HepG2 (cell line): ENCODE data around the gene KRTAP1-3. TPM values are rescaled to one million over a fixed set of nuclear protein-coding genes. Genes with fewer than 3 reads are reported as not detected.

Experiments used
- EP300 ChIP-seq, 3 experiments: sonication (generic) in 1 of 3; formaldehyde crosslinking in 1 of 3; IDR thresholded peaks; 2 replicates each; pipeline versions ENCODE4 v1.5.1 to v1.6.1; 2011 to 2020; ENCODE audit warnings: low read depth in 2 of 3, low read length in 2 of 3, borderline replicate concordance in 1 of 3, improper control_type of control experiment in 1 of 3, mild to moderate bottlenecking in 1 of 3, missing genetic modification reagents in 1 of 3, moderate library complexity in 1 of 3
- FOXJ3 ChIP-seq: sonication (generic); formaldehyde crosslinking; IDR thresholded peaks from 2 replicates; pipeline ENCODE4 v1.4.0; 2020; ENCODE audit warnings: missing genetic modification reagents, mild to moderate bottlenecking, borderline replicate concordance
- MXI1 ChIP-seq: IDR thresholded peaks from 3 replicates; pipeline ENCODE4 v1.6.1; 2012; ENCODE audit warnings: low read depth, low read length, inconsistent platforms, borderline replicate concordance
- RFX1 ChIP-seq: fragments of 450-650 bp; IDR thresholded peaks from 2 replicates; pipeline ENCODE4 v1.6.1; 2017
- SMARCE1 ChIP-seq: fragments of 450-650 bp; IDR thresholded peaks from 2 replicates; pipeline ENCODE4 v1.6.1; 2017; ENCODE audit warnings: borderline replicate concordance
- SNAPC2 ChIP-seq: sonication (generic); formaldehyde crosslinking; IDR thresholded peaks from 2 replicates; pipeline ENCODE4 v1.8.1; 2022; ENCODE audit warnings: mild to moderate bottlenecking, missing genetic modification reagents
- SUZ12 ChIP-seq: fragments of 150-350 bp; IDR thresholded peaks from 2 replicates; pipeline ENCODE4 v1.6.1; 2014; ENCODE audit warnings: low read depth, low read length
- ZFP36L1 ChIP-seq: sonication (generic); formaldehyde crosslinking; IDR thresholded peaks from 2 replicates; pipeline ENCODE4 v1.8.0; 2022; ENCODE audit warnings: mild to moderate bottlenecking, missing genetic modification reagents, moderate library complexity
- ZNF670 ChIP-seq: sonication (generic); formaldehyde crosslinking; IDR thresholded peaks from 2 replicates; pipeline ENCODE4 v1.8.0; 2022; ENCODE audit warnings: mild to moderate bottlenecking, missing genetic modification reagents, borderline replicate concordance
- ZNF782 ChIP-seq: sonication (generic); formaldehyde crosslinking; IDR thresholded peaks from 2 replicates; pipeline ENCODE4 v1.4.0; 2020; ENCODE audit warnings: missing genetic modification reagents, mild to moderate bottlenecking, borderline replicate concordance
- ZNF792 ChIP-seq: IDR thresholded peaks from 2 replicates; pipeline ENCODE4 v1.6.1; 2016
- ZSCAN21 ChIP-seq: sonication (generic); formaldehyde crosslinking; IDR thresholded peaks from 2 replicates; pipeline ENCODE4 v1.8.0; 2022; ENCODE audit warnings: mild to moderate bottlenecking, missing genetic modification reagents, moderate library complexity, borderline replicate concordance
- polyA plus RNA-seq, 8 experiments: library from polyadenylated mRNA; depleted of rRNA in 3 of 8; stranded (reverse) in 7 of 8; unstranded in 1 of 8; fragments of >200 nt; fragmentation: Illumina TruSeq in 4 of 8; extraction: Trizol in 4 of 8; gene quantifications; 2 replicates each; pipeline versions ENCODE4 v1.2.1 to v1.2.3, GENCODE V29; 2011 to 2016; ENCODE audit warnings: low read depth in 4 of 8, missing spikeins in 1 of 8, mixed read lengths in 1 of 8; ENCODE audit not compliant: insufficient read depth in 1 of 8
- total RNA-seq, 5 experiments: library from RNA; depleted of rRNA; stranded (reverse); fragments of >200 nt; fragmentation: Illumina TruSeq; extraction: Trizol; gene quantifications; 2 replicates each; pipeline ENCODE4 v1.2.3, GENCODE V29; 2016; ENCODE audit warnings: low read depth in 1 of 5
- TF ChIP-seq, protein P1 (sequence below): sonication (generic); formaldehyde crosslinking; IDR thresholded peaks from 2 replicates; pipeline ENCODE4 v1.4.0; 2020; ENCODE audit warnings: missing genetic modification reagents
- TF ChIP-seq, protein P2 (sequence below): sonication (generic); formaldehyde crosslinking; IDR thresholded peaks from 2 replicates; pipeline ENCODE4 v1.5.1; 2020; ENCODE audit warnings: mild to moderate bottlenecking, missing genetic modification reagents, borderline replicate concordance
- TF ChIP-seq, protein P3 (sequence below): sonication (generic); formaldehyde crosslinking; IDR thresholded peaks from 2 replicates; pipeline ENCODE4 v1.4.0; 2020; ENCODE audit warnings: mild to moderate bottlenecking, missing genetic modification reagents
- TF ChIP-seq, protein P4 (sequence below): sonication (generic); formaldehyde crosslinking; IDR thresholded peaks from 2 replicates; pipeline ENCODE4 v1.8.0; 2022; ENCODE audit warnings: missing genetic modification reagents, mild to moderate bottlenecking, moderate library complexity, borderline replicate concordance
- TF ChIP-seq, protein P5 (sequence below): sonication (generic); formaldehyde crosslinking; IDR thresholded peaks from 2 replicates; pipeline ENCODE4 v1.5.0; 2020; ENCODE audit warnings: mild to moderate bottlenecking, missing genetic modification reagents
- TF ChIP-seq, protein P6 (sequence below): sonication (generic); formaldehyde crosslinking; IDR thresholded peaks from 2 replicates; pipeline ENCODE4 v1.4.0; 2020; ENCODE audit warnings: missing genetic modification reagents, low read depth, mild to moderate bottlenecking, borderline replicate concordance

Gene KRTAP1-3
- total and polyA plus RNA-seq, 2 of the 13 experiments (the other 11 are each of a cell fraction or from before 2014, with no cell fraction given) = not detected

DNA sequence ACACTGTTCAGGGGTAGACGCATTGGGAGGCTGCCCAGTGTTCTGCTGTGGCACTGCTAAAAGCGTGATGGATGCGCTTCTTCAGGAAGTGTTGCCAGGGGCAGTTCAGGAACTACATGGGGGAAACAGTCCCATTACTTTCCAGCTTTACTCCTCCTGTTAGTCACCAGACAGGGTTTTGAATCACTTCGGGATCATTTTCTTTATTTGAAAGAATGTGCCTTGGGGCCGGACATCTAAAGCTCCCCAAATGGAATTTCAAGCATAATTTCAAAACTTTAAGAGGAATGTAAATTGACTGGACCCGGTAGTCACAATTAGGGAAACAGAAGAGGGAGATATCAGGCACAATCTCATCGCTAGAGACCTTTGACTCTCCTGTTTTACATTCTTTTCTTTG is 13.8 kb upstream of the KRTAP1-3 start (continued):
- TF ChIP-seq, protein P1, sequence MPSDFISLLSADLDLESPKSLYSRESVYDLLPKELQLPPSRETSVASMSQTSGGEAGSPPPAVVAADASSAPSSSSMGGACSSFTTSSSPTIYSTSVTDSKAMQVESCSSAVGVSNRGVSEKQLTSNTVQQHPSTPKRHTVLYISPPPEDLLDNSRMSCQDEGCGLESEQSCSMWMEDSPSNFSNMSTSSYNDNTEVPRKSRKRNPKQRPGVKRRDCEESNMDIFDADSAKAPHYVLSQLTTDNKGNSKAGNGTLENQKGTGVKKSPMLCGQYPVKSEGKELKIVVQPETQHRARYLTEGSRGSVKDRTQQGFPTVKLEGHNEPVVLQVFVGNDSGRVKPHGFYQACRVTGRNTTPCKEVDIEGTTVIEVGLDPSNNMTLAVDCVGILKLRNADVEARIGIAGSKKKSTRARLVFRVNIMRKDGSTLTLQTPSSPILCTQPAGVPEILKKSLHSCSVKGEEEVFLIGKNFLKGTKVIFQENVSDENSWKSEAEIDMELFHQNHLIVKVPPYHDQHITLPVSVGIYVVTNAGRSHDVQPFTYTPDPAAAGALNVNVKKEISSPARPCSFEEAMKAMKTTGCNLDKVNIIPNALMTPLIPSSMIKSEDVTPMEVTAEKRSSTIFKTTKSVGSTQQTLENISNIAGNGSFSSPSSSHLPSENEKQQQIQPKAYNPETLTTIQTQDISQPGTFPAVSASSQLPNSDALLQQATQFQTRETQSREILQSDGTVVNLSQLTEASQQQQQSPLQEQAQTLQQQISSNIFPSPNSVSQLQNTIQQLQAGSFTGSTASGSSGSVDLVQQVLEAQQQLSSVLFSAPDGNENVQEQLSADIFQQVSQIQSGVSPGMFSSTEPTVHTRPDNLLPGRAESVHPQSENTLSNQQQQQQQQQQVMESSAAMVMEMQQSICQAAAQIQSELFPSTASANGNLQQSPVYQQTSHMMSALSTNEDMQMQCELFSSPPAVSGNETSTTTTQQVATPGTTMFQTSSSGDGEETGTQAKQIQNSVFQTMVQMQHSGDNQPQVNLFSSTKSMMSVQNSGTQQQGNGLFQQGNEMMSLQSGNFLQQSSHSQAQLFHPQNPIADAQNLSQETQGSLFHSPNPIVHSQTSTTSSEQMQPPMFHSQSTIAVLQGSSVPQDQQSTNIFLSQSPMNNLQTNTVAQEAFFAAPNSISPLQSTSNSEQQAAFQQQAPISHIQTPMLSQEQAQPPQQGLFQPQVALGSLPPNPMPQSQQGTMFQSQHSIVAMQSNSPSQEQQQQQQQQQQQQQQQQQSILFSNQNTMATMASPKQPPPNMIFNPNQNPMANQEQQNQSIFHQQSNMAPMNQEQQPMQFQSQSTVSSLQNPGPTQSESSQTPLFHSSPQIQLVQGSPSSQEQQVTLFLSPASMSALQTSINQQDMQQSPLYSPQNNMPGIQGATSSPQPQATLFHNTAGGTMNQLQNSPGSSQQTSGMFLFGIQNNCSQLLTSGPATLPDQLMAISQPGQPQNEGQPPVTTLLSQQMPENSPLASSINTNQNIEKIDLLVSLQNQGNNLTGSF (CRISPR knock-in tag) = no peak
- TF ChIP-seq RFX1 (0 out of 2 replicates have a peak, but pooled peaks have one; percentile 15), MXI1 (no peak), SUZ12 (no peak), ZNF792 (CRISPR knock-in tag) (no peak), ZSCAN21 (CRISPR knock-in tag) (no peak), SNAPC2 (CRISPR knock-in tag) (no peak), FOXJ3 (CRISPR knock-in tag) (no peak), ZFP36L1 (CRISPR knock-in tag) (no peak), SMARCE1 (no peak), EP300 (IDR thresholded peaks at IDR 0.05; ENCODE audit: low read depth in 2 of 2, low read length in 2 of 2) (peak in 1 of 2 experiments; percentile 18; a peak in 1 of 4 replicates), EP300 (CRISPR knock-in tag; IDR thresholded peaks at IDR 0.05; ENCODE audit: borderline replicate concordance) (no peak), ZNF782 (CRISPR knock-in tag) (no peak), ZNF670 (no peak)
- TF ChIP-seq, protein P2, sequence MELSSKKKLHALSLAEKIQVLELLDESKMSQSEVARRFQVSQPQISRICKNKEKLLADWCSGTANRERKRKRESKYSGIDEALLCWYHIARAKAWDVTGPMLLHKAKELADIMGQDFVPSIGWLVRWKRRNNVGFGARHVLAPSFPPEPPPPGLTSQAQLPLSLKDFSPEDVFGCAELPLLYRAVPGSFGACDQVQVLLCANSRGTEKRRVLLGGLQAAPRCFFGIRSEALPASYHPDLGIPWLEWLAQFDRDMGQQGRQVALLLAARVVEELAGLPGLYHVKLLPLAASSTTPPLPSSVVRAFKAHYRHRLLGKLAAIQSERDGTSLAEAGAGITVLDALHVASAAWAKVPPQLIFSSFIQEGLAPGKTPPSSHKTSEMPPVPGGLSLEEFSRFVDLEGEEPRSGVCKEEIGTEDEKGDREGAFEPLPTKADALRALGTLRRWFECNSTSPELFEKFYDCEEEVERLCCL (CRISPR knock-in tag) = no peak
- TF ChIP-seq, protein P3, sequence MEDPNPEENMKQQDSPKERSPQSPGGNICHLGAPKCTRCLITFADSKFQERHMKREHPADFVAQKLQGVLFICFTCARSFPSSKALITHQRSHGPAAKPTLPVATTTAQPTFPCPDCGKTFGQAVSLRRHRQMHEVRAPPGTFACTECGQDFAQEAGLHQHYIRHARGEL (CRISPR knock-in tag) = no peak
- TF ChIP-seq, protein P4, sequence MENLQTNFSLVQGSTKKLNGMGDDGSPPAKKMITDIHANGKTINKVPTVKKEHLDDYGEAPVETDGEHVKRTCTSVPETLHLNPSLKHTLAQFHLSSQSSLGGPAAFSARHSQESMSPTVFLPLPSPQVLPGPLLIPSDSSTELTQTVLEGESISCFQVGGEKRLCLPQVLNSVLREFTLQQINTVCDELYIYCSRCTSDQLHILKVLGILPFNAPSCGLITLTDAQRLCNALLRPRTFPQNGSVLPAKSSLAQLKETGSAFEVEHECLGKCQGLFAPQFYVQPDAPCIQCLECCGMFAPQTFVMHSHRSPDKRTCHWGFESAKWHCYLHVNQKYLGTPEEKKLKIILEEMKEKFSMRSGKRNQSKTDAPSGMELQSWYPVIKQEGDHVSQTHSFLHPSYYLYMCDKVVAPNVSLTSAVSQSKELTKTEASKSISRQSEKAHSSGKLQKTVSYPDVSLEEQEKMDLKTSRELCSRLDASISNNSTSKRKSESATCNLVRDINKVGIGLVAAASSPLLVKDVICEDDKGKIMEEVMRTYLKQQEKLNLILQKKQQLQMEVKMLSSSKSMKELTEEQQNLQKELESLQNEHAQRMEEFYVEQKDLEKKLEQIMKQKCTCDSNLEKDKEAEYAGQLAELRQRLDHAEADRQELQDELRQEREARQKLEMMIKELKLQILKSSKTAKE = no peak
- TF ChIP-seq, protein P5, sequence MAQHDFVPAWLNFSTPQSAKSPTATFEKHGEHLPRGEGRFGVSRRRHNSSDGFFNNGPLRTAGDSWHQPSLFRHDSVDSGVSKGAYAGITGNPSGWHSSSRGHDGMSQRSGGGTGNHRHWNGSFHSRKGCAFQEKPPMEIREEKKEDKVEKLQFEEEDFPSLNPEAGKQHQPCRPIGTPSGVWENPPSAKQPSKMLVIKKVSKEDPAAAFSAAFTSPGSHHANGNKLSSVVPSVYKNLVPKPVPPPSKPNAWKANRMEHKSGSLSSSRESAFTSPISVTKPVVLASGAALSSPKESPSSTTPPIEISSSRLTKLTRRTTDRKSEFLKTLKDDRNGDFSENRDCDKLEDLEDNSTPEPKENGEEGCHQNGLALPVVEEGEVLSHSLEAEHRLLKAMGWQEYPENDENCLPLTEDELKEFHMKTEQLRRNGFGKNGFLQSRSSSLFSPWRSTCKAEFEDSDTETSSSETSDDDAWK = no peak
- TF ChIP-seq, protein P6, sequence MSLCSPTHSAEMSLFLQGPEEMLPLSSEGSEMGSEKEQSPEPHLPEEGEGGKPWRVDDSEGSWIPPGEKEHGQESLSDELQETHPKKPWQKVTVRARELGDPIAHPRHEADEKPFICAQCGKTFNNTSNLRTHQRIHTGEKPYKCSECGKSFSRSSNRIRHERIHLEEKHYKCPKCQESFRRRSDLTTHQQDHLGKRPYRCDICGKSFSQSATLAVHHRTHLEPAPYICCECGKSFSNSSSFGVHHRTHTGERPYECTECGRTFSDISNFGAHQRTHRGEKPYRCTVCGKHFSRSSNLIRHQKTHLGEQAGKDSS = no peak
